Osteoblast (primary cell): ENCODE measurements around the gene BANP. TPM values are rescaled to one million over a fixed set of nuclear protein-coding genes. Genes with fewer than 3 reads are reported as not detected.
A peak's percentile ranks its signal among the peaks of the same experiment; 100 is the strongest.

Experiments used
- DNase-seq: peaks from one replicate; pipeline ENCODE4 v3.0.0; 2011; ENCODE audit warnings: low spot score, mixed read lengths; ENCODE audit not compliant: insufficient read length; ENCODE audit errors: missing footprints
- H2AFZ ChIP-seq: 2 replicates; pipeline ENCODE4 v1.6.0; 2011; ENCODE audit warnings: mild to moderate bottlenecking, low read length
- H3K27ac ChIP-seq: 2 replicates; pipeline ENCODE4 v1.5.1; 2011; ENCODE audit warnings: mild to moderate bottlenecking, low read depth, low read length, moderate library complexity
- H3K27me3 ChIP-seq: 2 replicates; pipeline ENCODE4 v1.6.0; 2012; ENCODE audit warnings: mild to moderate bottlenecking, control low read depth, inconsistent platforms, low read length, moderate library complexity; ENCODE audit not compliant: insufficient read depth
- H3K36me3 ChIP-seq: 2 replicates; pipeline ENCODE4 v1.5.1; 2011; ENCODE audit warnings: mild to moderate bottlenecking, low read length, control low read depth, moderate library complexity; ENCODE audit not compliant: insufficient read depth
- H3K4me1 ChIP-seq: 2 replicates; pipeline ENCODE4 v1.5.1; 2011; ENCODE audit warnings: mild to moderate bottlenecking, low read length, control low read depth, moderate library complexity; ENCODE audit not compliant: insufficient read depth
- H3K4me2 ChIP-seq: 2 replicates; pipeline ENCODE4 v1.6.0; 2011; ENCODE audit warnings: mild to moderate bottlenecking, low read length; ENCODE audit not compliant: insufficient read depth
- H3K4me3 ChIP-seq: fragments of 200-600 bp; sonication (generic); 3 replicates; pipeline ENCODE4 v1.5.1; 2012; ENCODE audit warnings: mild to moderate bottlenecking, low read length, inconsistent platforms; ENCODE audit not compliant: insufficient read depth
- H3K79me2 ChIP-seq: 2 replicates; pipeline ENCODE4 v1.6.0; 2012; ENCODE audit warnings: mild to moderate bottlenecking, low read length, control low read depth, inconsistent platforms; ENCODE audit not compliant: insufficient read depth
- H3K9me3 ChIP-seq: 2 replicates; pipeline ENCODE4 v1.5.1; 2011; ENCODE audit warnings: low read depth, low read length, control low read depth
- H4K20me1 ChIP-seq: 2 replicates; pipeline ENCODE4 v1.6.0; 2012; ENCODE audit warnings: mild to moderate bottlenecking, low read length, control low read depth; ENCODE audit not compliant: insufficient read depth
- CTCF ChIP-seq: IDR thresholded peaks from 2 replicates; pipeline ENCODE4 v1.5.1; 2011; ENCODE audit warnings: mild to moderate bottlenecking, low read depth, low read length, moderate library complexity; ENCODE audit errors: extremely low read depth
- total RNA-seq: library from RNA; depleted of rRNA; stranded (reverse); fragments of >200 nt; gene quantifications from 2 replicates; pipeline ENCODE4 v1.2.3, GENCODE V29; 2012

Gene BANP
- total RNA-seq, 1 donor, result 23.5 TPM

GRCh38 chr16:87953308-87954215 is 2.3 kb downstream of the BANP start:
- TF ChIP-seq CTCF, result no peak
- Histone ChIP-seq H3K79me2 (peaks cover 70% of the 10 kb centered on the region), H3K4me2 (no peak overlapping the region), H3K9me3 (no peaks in the 10 kb centered on the region), H3K4me1 (peaks cover 29% of the 10 kb centered on the region), H4K20me1 (peaks cover 13% of the 10 kb centered on the region), H3K27ac (peak overlapping the region; percentile 83), H2AFZ (no peak overlapping the region), H3K27me3 (no peaks in the 10 kb centered on the region), H3K4me3 (no peak overlapping the region), H3K36me3 (peaks cover 4% of the 10 kb centered on the region)
- no peak for DNase-seq

- Histone ChIP-seq H3K27ac (peak overlapping the region; percentile 83), H3K4me3 (no peak overlapping the region), H3K4me1 (peaks cover 29% of the 10 kb centered on the region), H3K36me3 (peaks cover 4% of the 10 kb centered on the region), H4K20me1 (peaks cover 13% of the 10 kb centered on the region), H3K4me2 (no peak overlapping the region), H3K27me3 (no peaks in the 10 kb centered on the region), H2AFZ (no peak overlapping the region), H3K79me2 (peaks cover 78% of the 10 kb centered on the region), H3K9me3 (no peaks in the 10 kb centered on the region)
- TF ChIP-seq CTCF, result no peak
- no peak for DNase-seq
Observed at GRCh38 chr16:87954361-87954760, 3.1 kb downstream of the BANP start.

- Histone ChIP-seq H3K79me2 (peaks cover 82% of the 10 kb centered on the region), H3K9me3 (no peaks in the 10 kb centered on the region), H3K27ac (peak overlapping the region; percentile 83), H2AFZ (no peak overlapping the region), H3K27me3 (no peaks in the 10 kb centered on the region), H3K4me3 (no peak overlapping the region), H3K36me3 (peaks cover 4% of the 10 kb centered on the region), H4K20me1 (peaks cover 13% of the 10 kb centered on the region), H3K4me1 (peaks cover 29% of the 10 kb centered on the region), H3K4me2 (peak overlapping the region; percentile 4)
- no peak for TF ChIP-seq CTCF
- no peak for DNase-seq
Observed at GRCh38 chr16:87954826-87955225, 3.6 kb downstream of the BANP start.

- peak; percentile 91 for DNase-seq
- peak overlapping the region; percentile 4 for H3K4me2 ChIP-seq
- no peak overlapping the region for H2AFZ ChIP-seq
- peaks cover 29% of the 10 kb centered on the region for H3K4me1 ChIP-seq
- H4K20me1 ChIP-seq, result peaks cover 13% of the 10 kb centered on the region
- peaks cover 4% of the 10 kb centered on the region for H3K36me3 ChIP-seq
- no peaks in the 10 kb centered on the region for H3K27me3 ChIP-seq
- no peaks in the 10 kb centered on the region for H3K9me3 ChIP-seq
- H3K27ac ChIP-seq, result peak overlapping the region; percentile 83
- no peak overlapping the region for H3K4me3 ChIP-seq
- no peak for TF ChIP-seq CTCF
- peaks cover 89% of the 10 kb centered on the region for H3K79me2 ChIP-seq
Observed at GRCh38 chr16:87955302-87956097, 4.3 kb downstream of the BANP start.
